Measurements from ENCODE around the gene CDH13.

Gene CDH13

DNA sequence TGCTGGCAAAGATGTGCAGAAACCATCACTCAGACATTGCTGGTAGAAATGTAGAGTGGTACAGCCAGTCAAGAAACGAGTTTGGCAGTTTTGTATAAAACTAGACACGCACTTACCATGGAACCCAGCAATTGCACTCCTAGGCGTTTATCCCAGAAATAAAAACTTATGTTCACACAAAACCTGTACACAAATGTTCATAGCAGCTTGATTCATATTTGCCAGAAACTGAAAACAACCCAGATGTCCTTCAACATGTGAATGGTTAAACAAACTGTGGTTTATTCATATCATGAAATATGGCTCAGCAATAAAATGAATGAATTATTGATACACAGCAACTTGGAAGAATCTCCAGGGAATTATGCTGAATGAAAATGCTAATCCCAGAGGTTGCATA is 570.0 kb downstream of the CDH13 start:
- TF ChIP-seq SIN3A (IDR thresholded peaks at IDR 0.05; ENCODE audit: borderline replicate concordance, insufficient read depth, low read length): no peak
- no peak for TF ChIP-seq FOXP2 (optimal IDR thresholded peaks at IDR 0.05; ENCODE audit: borderline replicate concordance, extremely low read depth, extremely low read length, insufficient read depth)
- TF ChIP-seq POLR2AphosphoS5 (IDR thresholded peaks at IDR 0.05; ENCODE audit: low read depth, low read length): no peak
- TF ChIP-seq TAF1 (IDR thresholded peaks at IDR 0.05; ENCODE audit: borderline replicate concordance, insufficient read depth, low read length): no peak
- TF ChIP-seq, protein P1, sequence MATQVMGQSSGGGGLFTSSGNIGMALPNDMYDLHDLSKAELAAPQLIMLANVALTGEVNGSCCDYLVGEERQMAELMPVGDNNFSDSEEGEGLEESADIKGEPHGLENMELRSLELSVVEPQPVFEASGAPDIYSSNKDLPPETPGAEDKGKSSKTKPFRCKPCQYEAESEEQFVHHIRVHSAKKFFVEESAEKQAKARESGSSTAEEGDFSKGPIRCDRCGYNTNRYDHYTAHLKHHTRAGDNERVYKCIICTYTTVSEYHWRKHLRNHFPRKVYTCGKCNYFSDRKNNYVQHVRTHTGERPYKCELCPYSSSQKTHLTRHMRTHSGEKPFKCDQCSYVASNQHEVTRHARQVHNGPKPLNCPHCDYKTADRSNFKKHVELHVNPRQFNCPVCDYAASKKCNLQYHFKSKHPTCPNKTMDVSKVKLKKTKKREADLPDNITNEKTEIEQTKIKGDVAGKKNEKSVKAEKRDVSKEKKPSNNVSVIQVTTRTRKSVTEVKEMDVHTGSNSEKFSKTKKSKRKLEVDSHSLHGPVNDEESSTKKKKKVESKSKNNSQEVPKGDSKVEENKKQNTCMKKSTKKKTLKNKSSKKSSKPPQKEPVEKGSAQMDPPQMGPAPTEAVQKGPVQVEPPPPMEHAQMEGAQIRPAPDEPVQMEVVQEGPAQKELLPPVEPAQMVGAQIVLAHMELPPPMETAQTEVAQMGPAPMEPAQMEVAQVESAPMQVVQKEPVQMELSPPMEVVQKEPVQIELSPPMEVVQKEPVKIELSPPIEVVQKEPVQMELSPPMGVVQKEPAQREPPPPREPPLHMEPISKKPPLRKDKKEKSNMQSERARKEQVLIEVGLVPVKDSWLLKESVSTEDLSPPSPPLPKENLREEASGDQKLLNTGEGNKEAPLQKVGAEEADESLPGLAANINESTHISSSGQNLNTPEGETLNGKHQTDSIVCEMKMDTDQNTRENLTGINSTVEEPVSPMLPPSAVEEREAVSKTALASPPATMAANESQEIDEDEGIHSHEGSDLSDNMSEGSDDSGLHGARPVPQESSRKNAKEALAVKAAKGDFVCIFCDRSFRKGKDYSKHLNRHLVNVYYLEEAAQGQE (IDR thresholded peaks at IDR 0.05; ENCODE audit: insufficient read depth in 1 of 2, low read depth in 2 of 2, low read length in 2 of 2): no peak

DNA sequence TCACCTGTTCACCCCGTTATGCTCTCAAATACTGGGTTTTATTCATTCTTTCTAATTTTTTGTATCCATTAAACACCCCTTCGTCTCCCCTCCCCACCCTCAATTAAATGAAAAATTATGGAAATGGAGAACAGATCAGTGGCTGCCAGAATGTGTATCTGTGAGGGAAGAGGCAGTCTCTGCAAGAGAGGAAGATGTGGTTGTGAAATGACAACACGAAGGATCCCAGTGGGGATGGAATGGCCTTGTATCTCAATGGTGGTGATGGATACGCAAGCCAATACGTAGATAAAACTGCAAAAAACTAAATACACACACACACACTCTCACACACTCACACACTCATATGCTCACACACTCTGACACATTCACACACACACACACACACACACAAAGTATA is 570.7 kb downstream of the CDH13 start:
- TF ChIP-seq, protein P1 (IDR thresholded peaks at IDR 0.05; ENCODE audit: insufficient read depth in 1 of 2, low read depth in 2 of 2, low read length in 2 of 2): no peak
- TF ChIP-seq TAF1 (IDR thresholded peaks at IDR 0.05; ENCODE audit: borderline replicate concordance, insufficient read depth, low read length): no peak
- TF ChIP-seq FOXP2 (optimal IDR thresholded peaks at IDR 0.05; ENCODE audit: borderline replicate concordance, extremely low read depth, extremely low read length, insufficient read depth): no peak

DNA sequence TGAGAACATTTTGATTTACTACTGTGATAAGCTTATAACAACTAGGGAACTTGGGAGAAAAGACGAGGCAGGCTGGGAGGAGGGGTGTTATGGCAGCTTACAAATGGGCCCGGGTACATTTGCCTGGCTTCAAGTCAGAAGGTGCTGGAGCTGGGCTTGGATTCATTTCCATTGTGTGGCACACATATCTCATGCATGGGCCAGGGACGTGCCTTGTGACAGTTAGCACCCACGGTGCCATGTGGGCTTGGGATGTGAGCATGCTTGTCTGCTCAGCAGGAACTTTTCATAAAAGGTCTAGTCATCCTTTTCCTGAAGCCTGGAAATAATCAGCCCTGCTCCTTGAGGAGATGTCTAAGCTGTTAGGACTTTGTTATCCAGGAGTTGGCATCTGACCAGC is 572.2 kb downstream of the CDH13 start:
- no peak for TF ChIP-seq SIN3A (IDR thresholded peaks at IDR 0.05; ENCODE audit: borderline replicate concordance, insufficient read depth, low read length)

DNA sequence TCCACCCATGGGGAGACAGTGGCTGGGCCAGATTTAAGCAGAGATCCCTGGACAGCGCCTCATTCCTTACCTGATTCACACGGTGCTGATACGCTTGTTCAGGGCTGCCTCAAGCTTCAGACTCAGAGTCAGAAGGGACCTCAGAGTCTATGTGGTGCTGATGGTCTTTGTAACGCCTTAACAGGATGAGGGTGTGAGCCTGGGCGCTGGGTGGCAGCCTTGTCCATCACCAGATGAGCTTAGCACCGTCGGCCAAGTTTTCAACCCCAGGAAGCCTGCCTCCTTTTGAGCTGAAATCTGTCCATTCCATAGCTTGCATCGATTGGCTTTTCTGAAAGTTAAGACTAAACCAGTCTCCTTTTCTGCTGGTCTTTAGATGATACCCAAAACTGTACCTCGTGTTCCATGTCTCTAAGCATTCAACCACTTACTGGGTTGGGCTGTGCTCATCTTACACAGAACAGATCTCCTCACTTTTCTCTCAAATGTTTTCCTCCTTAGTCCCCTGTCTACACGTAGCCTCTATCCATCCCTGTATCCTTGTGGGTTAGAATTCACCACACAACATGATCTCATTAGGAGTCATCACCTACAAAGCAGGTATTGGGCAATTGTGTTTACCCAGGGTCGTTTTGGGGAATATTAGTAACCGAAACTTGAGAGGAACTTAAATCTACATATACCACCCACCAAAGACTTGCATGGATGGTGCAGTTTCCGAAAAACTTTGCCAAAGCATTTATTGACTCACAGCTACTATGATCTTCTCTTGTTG is 573.4 kb downstream of the CDH13 start:
- TF ChIP-seq TAF1 (IDR thresholded peaks at IDR 0.05; ENCODE audit: borderline replicate concordance, insufficient read depth, low read length) (no peak), SIN3A (IDR thresholded peaks at IDR 0.05; ENCODE audit: borderline replicate concordance, insufficient read depth, low read length) (no peak), POLR2AphosphoS5 (IDR thresholded peaks at IDR 0.05; ENCODE audit: low read depth, low read length) (no peak), FOXP2 (optimal IDR thresholded peaks at IDR 0.05; ENCODE audit: borderline replicate concordance, extremely low read depth, extremely low read length, insufficient read depth) (no peak)
- TF ChIP-seq, protein P1 (IDR thresholded peaks at IDR 0.05; ENCODE audit: insufficient read depth in 1 of 2, low read depth in 2 of 2, low read length in 2 of 2): no peak

DNA sequence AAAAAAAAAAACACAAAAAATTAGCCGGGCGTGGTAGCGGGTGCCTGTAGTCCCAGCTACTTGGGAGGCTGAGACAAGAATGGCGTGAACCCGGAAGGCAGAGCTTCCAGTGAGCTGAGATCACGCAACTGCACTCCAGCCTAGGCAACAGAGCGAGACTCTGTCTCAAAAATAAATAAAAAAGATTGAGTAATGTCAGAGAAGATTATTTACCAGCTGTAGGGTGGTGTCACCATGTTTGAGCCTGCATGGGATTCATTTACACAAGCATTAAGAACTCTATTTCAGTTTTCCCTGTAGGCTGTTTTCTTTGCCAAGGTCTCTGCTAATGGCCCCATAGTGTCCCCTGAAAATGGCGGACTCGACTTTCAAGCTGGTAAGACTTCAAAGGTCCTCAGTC is 575.0 kb downstream of the CDH13 start:
- TF ChIP-seq TAF1 (IDR thresholded peaks at IDR 0.05; ENCODE audit: borderline replicate concordance, insufficient read depth, low read length): no peak
- TF ChIP-seq, protein P1 (IDR thresholded peaks at IDR 0.05; ENCODE audit: insufficient read depth in 1 of 2, low read depth in 2 of 2, low read length in 2 of 2): no peak
- no peak for TF ChIP-seq FOXP2 (optimal IDR thresholded peaks at IDR 0.05; ENCODE audit: borderline replicate concordance, extremely low read depth, extremely low read length, insufficient read depth)
- TF ChIP-seq POLR2AphosphoS5 (IDR thresholded peaks at IDR 0.05; ENCODE audit: low read depth, low read length): no peak
- TF ChIP-seq SIN3A (IDR thresholded peaks at IDR 0.05; ENCODE audit: borderline replicate concordance, insufficient read depth, low read length): no peak
